HG02973 (cell line): ENCODE measurements around the gene CSF2RB.
A peak's percentile ranks its signal among the peaks of the same experiment; 100 is the strongest.

Source experiments
- ATAC-seq: cut with Tn5 transposase; IDR thresholded peaks from one replicate; pipeline ENCODE4 v1.9.1; 2021; ENCODE audit warnings: moderate library complexity; ENCODE audit not compliant: unreplicated experiment

Gene CSF2RB

GRCh38 chr22:36913427-36914389 lies at the start of gene CSF2RB:
CSF2RB (plus strand) TSS chr22:36913628; CDS start chr22:36922208, 8,580 bp downstream.
- no peak for ATAC-seq

- no peak for ATAC-seq
These were observed 49.4 kb upstream of the CSF2RB start for GRCh38 chr22:36863979-36864378.

DNA sequence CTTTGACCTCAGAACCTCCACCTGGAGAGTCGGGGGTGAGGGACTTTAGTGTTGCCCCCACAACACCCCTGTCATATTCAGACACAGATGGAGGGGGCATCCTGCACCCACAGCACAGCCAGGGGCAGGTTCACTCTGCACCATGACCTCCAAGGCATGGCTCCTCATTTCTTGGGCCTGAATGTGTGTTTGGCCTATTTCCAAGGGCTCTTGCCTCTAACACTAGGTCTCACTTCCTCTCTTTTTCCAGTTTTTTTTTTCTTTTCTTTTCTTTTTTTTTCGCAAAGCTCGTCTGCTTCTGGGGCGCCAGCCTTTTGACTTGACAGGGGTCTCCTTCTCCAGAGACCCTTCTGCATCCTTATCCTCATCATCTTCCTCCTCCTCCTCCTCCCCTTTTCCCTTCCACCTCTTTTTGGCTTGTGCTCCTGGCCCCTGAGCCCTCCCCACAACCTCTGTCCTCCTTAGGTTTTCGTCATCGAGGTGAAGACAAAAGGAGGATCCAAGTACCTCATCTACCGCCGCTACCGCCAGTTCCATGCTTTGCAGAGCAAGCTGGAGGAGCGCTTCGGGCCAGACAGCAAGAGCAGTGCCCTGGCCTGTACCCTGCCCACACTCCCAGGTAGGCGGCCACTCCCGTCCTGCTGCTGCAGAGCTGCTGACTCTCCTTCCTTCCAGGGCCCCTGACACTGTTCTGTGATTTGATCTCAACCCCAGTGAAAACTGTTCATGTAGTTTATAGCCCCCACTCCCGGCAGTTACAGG lies 48.8 kb upstream of the CSF2RB start:
- ATAC-seq, result no peak

- no peak for ATAC-seq
These were observed 48.1 kb upstream of the CSF2RB start for GRCh38 chr22:36865346-36865745.

GRCh38 chr22:36867695-36868094 lies 45.7 kb upstream of the CSF2RB start:
- ATAC-seq, result no peak

- ATAC-seq, result no peak
These were observed 44.8 kb upstream of the CSF2RB start for GRCh38 chr22:36868546-36869181.

DNA sequence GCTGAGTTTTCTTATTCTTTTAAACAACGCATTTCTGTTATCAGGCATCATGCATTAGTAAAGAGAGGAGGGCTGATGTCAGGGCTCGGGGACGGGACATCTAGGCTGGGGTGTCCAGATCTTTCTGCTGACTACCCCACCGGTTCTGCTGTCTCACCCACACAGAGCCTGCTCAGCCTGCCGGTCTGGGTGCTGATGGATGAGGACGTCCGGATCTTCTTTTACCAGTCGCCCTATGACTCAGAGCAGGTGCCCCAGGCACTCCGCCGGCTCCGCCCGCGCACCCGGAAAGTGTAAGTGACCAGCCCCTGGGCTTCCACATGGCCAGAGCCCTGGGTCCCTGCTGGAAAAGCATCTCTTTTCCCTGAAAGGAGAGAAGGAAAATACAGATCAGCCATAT lies 43.2 kb upstream of the CSF2RB start:
- no peak for ATAC-seq

DNA sequence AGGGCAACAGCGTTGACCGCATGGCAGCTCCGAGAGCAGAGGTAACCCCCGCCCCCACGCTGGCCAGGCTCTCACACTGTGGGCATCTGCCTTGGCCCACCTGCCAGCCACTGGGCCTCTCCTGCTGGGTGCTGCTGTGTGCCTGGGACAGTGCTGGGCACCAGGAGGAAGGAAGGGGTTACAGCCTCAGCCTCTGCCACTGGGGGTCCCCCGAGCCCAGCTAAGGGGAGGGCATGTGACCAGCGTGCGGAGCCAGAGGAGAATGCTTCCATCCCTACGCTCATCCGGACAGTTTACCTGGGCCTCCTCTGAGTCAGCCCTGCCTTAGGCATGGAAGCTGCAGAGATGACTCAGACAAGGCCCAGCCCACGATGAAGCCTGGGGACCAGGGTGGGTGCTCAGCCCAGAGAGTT lies 41.8 kb upstream of the CSF2RB start:
- ATAC-seq, result no peak

DNA sequence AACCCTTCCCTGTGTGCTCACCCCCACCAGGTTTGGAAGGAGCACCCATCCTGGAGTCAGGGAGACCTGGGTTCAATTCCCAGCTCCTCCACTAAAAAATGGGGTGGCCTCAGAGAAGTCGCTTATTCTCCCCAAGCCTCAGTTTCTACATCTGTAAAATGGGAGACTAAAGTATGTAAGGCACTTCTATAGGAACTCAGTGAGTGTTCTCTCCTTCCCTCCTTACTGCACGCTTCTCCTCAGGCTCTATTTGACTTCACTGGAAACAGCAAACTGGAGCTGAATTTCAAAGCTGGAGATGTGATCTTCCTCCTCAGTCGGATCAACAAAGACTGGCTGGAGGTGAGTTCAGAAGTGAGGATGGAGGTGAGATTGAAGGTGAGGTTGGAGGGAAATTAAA lies 41.3 kb upstream of the CSF2RB start:
- no peak for ATAC-seq

GRCh38 chr22:36872866-36873498 lies 40.4 kb upstream of the CSF2RB start:
- ATAC-seq, result no peak

DNA sequence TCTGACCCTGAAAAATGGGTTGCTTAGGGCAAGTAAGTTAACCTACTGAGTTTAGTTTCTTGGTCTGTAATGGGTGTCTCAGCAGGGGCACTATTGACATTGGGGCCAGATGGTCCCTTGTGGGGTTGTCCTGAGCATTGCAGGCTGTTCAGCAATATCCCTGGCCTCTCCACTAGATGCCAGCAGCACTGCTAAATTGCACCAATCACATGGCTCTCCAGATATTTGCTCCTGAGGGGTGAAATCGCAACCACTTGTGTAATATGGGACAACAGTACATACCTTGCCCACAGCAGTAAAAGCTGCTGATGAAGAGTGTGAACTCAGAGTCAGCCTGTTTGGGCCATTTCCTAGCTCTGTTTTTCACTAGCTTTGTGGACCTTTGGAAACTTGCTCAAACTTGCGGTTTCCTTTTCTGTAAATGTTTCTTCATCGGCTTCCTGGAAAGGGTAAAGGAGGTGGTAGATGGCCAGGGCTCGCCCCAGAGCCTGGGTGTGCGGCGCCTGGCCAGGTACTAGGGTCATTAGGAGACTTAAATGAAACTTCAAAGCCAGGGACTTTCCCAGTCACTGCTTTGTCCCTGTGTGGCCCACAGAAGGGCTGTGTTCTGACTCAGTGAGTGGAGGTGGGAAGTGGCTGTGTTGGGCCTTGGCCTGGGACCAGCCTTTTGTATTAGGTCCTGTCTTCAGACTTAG lies 39.7 kb upstream of the CSF2RB start:
- ATAC-seq, result peak; percentile 59

- ATAC-seq, result no peak
These were observed 39.1 kb upstream of the CSF2RB start for GRCh38 chr22:36874309-36874696.

DNA sequence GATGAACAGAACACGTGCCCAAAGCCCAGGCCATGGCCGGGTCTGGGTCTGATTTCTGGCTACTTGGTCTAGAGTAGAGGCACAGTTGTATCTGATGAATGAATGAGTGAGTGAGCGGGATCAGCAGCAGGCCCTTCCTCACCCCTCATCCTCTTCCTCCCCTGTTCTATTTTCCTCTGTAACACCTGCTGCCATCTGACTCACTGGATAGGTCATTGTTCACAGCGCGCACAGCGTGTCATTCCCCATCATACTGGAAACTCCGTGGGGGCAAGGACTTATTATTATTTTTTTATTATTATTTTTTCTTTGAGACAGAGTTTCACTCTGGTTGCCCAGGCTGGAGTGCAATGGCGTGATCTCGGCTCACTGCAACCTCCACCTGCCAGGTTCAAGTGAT lies 38.7 kb upstream of the CSF2RB start:
- ATAC-seq, result no peak

DNA sequence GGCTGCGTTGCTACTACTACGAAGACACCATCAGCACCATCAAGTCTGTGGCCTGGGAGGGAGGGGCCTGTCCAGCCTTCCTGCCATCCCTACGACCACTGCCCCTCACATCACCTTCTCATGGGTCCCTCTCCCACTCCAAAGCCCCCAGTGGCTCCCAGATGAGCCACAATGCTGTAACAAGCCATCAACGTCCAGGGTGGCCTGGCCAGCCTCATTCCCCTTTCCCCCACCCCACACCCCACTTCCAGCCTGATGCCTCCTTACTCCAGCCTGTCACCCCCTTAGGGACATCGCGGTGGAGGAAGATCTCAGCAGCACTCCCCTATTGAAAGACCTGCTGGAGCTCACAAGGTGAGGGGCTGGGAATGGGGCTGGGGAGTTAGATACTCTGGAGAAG lies 37.7 kb upstream of the CSF2RB start:
- no peak for ATAC-seq

GRCh38 chr22:36879775-36880174 lies 33.7 kb upstream of the CSF2RB start:
- ATAC-seq, result no peak

DNA sequence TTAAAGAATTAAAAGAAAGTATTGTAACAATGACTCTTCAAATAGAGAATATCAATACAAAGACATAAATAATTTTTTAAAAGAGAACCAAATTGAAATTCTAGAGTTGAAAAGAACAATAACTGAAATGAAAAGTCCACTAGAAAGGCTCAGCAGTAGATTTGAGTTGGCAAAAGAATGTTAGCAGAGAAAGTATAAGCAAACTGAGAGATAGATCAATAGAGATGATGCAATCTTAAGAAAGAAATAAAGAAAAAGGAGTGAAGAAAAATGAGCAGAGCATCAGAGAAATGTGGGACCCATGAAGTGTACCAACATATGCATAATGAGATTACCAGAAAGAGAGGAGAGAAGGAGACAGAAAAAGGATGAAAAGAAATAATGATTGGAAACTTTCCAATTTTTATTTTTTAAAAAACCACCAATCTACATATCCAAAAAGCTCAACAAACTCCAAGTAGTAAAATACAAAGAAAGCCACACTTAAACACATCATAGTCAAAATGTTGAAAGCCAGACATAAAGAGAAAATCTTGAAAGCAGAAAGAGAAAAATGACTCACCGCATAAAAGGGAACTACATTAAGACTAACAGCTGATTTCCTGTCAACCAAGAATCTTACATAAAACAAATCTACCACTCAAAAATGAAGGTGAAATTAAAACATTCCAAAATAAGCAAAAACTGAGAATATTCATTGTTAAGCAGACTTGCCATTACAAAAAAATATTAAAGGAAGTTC lies 31.8 kb upstream of the CSF2RB start:
- ATAC-seq, result no peak

- no peak for ATAC-seq
These were observed 28.9 kb upstream of the CSF2RB start for GRCh38 chr22:36884349-36885158.

DNA sequence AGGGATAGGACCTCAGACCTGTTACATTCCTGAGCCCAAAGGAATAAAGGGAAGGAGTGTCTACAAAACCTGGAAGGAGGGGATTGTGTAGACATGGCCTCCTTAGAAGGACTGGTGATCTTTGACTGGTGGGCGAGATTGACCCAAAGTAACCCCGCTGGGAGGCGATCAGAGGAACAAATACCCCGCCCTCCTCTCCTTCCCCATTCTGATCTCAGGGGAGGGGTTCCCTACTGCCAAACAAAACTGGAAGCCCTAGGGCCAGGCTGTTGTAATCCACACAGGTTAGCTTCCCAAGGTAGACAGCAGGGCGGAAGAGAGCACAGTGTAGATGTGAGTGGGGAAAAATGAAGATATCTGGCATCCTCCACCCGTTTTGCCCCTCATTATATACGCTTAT lies 28.0 kb upstream of the CSF2RB start:
- ATAC-seq, result no peak

DNA sequence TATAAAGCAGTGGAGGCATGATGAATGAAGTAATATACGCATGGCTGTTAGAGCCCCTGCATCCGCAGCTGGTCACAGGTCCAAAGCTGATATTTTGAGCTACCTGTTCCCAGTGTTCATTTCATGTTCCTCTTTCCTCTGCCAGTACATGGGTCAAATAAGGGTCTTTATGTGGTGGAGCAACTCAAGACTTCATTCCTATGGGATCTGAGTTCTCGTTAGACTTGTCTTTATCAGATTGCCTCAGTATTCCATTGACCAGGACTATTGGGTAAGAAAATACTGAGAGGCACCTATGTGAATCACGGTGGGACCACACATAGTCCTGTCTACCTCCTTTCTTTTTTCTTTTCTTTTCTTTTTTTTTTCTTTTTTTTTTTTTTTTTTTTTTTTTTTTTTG lies 27.4 kb upstream of the CSF2RB start:
- no peak for ATAC-seq
